ENCODE data around the gene RRP8. TPM values are rescaled to one million over a fixed set of nuclear protein-coding genes. Genes with fewer than 3 reads are reported as not detected.
A peak's percentile ranks its signal among the peaks of the same experiment; 100 is the strongest.

Gene RRP8
- total and polyA plus RNA-seq, 10 donors = 17.0 to 28.4 (median 23.6) TPM

DNA sequence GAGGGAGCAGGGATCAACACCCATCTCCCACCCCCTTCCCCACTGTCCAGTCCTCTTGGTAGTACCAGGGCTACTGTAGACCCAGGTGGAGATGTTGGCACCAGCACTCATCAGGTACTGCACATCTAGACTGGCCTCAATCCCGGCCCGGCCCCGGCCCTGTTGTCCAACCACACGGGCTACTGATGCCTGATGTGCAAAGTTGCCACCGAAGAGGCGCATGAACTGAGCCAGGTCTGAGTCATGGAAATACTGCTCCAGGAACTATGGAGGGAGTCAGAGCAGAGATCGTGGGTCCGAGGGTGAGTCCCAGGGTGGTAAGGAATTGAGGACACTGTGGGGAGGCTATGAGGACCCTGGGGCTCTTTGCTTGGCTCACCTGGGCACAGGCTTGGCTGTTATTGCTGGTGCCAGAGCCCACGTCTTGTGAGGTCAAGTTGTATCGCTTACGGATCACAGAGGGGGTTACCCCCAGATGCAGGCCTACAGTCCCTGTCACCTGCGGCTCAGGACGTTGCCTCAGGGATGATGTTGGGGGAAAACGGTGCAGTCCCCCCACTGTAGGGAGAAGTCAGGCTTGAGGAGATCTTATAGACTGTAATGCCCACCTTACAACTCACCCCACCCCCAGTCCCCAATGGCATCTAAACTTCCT lies 13.3 kb upstream of the RRP8 start:
- peaks cover 0 to 39% (median 29%) of the 10 kb centered on the region in 6 donors for H3K36me3 ChIP-seq
- H3K4me3 ChIP-seq = peak overlapping the region in 2 of 8 donors; percentile 76 to 95
- no peaks in the 10 kb centered on the region for H3K9me3 ChIP-seq
- WGBS, 5 donors = 83 to 97% (median 92%) methylated on average over 13 to 14 of the region's 14 CpGs
- peak; percentile 75 for DNase-seq
- intact Hi-C loops (cut with DNase I; ENCODE audit: low total_unique reads) = no loop called here
- H3K27me3 ChIP-seq (replicated peaks in 1 of 7) = no peaks in the 10 kb centered on the region
- TF ChIP-seq POLR2A (IDR thresholded peaks at IDR 0.05) = no peak
- TF ChIP-seq, protein P1, sequence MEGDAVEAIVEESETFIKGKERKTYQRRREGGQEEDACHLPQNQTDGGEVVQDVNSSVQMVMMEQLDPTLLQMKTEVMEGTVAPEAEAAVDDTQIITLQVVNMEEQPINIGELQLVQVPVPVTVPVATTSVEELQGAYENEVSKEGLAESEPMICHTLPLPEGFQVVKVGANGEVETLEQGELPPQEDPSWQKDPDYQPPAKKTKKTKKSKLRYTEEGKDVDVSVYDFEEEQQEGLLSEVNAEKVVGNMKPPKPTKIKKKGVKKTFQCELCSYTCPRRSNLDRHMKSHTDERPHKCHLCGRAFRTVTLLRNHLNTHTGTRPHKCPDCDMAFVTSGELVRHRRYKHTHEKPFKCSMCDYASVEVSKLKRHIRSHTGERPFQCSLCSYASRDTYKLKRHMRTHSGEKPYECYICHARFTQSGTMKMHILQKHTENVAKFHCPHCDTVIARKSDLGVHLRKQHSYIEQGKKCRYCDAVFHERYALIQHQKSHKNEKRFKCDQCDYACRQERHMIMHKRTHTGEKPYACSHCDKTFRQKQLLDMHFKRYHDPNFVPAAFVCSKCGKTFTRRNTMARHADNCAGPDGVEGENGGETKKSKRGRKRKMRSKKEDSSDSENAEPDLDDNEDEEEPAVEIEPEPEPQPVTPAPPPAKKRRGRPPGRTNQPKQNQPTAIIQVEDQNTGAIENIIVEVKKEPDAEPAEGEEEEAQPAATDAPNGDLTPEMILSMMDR (IDR thresholded peaks at IDR 0.05 in 8 of 11, conservative IDR thresholded peaks at IDR 0.05 in 3 of 11) = no peak
- TF ChIP-seq POLR2AphosphoS5 (IDR thresholded peaks at IDR 0.05) = no peak
- H3K27ac ChIP-seq = peak overlapping the region in 6 of 8 donors; percentile 30 to 98 (median 94)
- peaks cover 29 to 88% (median 48%) of the 10 kb centered on the region in 6 donors for H3K4me1 ChIP-seq

DNA sequence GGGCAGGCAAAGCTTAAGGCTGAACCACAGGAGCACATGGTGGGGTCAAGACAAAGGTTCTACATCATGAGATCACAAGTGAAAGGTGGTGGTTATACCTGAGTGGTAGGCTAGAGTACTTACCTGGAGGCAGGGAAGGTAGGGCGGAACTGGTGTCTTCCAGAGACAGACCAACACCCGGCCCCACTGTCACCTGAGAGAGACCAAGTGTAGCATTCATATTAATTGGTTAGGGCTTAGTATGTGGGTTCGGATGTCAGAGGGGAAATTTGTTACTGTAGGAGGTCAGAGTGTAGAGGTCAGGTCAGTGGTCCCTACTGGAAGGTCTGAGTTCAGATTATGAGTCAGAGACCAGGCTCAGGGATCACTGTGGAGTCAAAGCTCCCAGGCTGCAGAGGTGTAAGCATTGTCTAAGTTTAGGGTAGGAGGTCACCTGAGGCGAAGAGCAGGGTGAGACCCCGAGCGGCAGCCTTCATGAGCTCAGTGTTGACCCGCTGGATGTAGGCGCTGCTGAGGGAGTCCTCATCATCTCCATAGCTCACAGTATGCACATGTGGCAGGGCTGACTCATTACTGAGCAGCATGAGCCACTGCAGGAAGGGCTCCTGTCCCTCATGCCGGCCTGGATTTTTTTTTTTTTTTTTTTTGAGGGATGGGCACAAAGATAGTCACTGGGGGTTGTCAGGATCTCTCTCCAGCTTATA lies 12.6 kb upstream of the RRP8 start:
- WGBS, 5 donors = 91 to 99% (median 95%) methylated on average over 9 of the region's 9 CpGs
- TF ChIP-seq, protein P1 (IDR thresholded peaks at IDR 0.05 in 8 of 11, conservative IDR thresholded peaks at IDR 0.05 in 3 of 11) = no peak
- TF ChIP-seq POLR2A (IDR thresholded peaks at IDR 0.05) (no peak), POLR2AphosphoS5 (IDR thresholded peaks at IDR 0.05) (no peak)
- Histone ChIP-seq H3K9me3 (no peaks in the 10 kb centered on the region), H3K4me3 (no peak overlapping the region), H3K27me3 (replicated peaks in 1 of 7) (no peaks in the 10 kb centered on the region), H3K27ac (peak overlapping the region in 2 of 8 donors; percentile 94 to 96), H3K36me3 (peaks cover 0 to 44% (median 30%) of the 10 kb centered on the region in 6 donors), H3K4me1 (peaks cover 34 to 88% (median 53%) of the 10 kb centered on the region in 6 donors)
- intact Hi-C loops (cut with DNase I; ENCODE audit: low total_unique reads) = no loop called here
- DNase-seq = peak; percentile 58

DNA sequence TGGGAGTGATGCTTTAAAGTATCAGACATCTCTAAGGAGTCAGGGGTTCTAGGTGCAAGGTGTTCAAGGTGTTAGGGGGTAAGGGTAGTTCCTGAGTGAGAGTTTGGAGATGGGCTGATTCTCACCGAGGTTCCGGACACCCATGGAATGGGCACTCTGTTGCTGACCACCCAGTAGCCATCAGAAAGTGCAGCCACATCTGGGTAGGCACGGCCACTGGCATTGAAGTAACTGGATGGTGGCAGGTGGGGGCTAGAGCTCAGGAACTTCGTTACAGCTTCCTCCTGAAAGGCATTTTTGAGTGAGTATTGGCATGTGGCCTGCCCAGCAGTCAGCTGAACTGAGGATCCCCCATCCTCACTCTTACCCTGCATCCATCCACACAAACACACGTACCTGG lies 11.6 kb upstream of the RRP8 start:
- no peaks in the 10 kb centered on the region for H3K27me3 ChIP-seq (replicated peaks in 1 of 7)
- intact Hi-C loops (cut with DNase I; ENCODE audit: low total_unique reads) = no loop called here
- 91 to 99% (median 96%) methylated on average over 5 of the region's 5 CpGs for WGBS, 5 donors
- peaks cover 40 to 88% (median 62%) of the 10 kb centered on the region in 6 donors for H3K4me1 ChIP-seq
- no peak overlapping the region for H3K4me3 ChIP-seq
- peak overlapping the region in 2 of 8 donors; percentile 7 to 99 for H3K27ac ChIP-seq
- H3K9me3 ChIP-seq = no peaks in the 10 kb centered on the region
- DNase-seq = no peak
- TF ChIP-seq POLR2AphosphoS5 (IDR thresholded peaks at IDR 0.05) (no peak), POLR2A (IDR thresholded peaks at IDR 0.05) (no peak)
- TF ChIP-seq, protein P1 (IDR thresholded peaks at IDR 0.05 in 8 of 11, conservative IDR thresholded peaks at IDR 0.05 in 3 of 11) = no peak
- H3K36me3 ChIP-seq = peaks cover 5 to 53% (median 40%) of the 10 kb centered on the region in 6 donors

DNA sequence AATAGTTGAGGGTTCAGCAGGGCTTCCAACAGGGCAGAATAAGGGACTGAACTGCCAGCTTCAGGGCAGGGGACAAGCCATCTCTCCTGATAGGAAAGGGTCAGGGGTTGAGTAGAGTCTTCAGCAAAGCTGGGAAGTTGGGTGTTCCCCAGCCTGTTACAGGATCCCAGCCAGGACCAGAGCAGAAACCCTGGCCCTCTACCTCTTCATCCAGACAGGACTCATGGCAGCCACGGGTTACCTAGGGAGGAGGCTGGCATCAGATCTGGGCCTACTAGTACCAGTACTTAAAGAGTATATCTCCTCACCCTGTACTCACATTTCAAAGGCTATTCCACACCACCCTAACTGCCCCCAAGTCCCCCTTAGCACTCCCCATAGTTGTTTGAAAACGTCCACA lies 11.0 kb upstream of the RRP8 start:
- Histone ChIP-seq H3K9me3 (no peaks in the 10 kb centered on the region), H3K36me3 (peaks cover 8 to 59% (median 46%) of the 10 kb centered on the region in 6 donors), H3K4me3 (no peak overlapping the region), H3K4me1 (peaks cover 36 to 88% (median 62%) of the 10 kb centered on the region in 6 donors), H3K27me3 (replicated peaks in 1 of 7) (no peaks in the 10 kb centered on the region), H3K27ac (peak overlapping the region in 3 of 8 donors; percentile 17 to 99 (median 98))
- TF ChIP-seq POLR2AphosphoS5 (IDR thresholded peaks at IDR 0.05) (no peak), POLR2A (IDR thresholded peaks at IDR 0.05) (no peak)
- TF ChIP-seq, protein P1 (IDR thresholded peaks at IDR 0.05 in 8 of 11, conservative IDR thresholded peaks at IDR 0.05 in 3 of 11) = no peak
- intact Hi-C loops (cut with DNase I; ENCODE audit: low total_unique reads) = no loop called here
- WGBS, 5 donors = 88 to 95% (median 93%) methylated on average over 2 of the region's 2 CpGs
- no peak for DNase-seq
